Astrocyte of the cerebellum (primary cell): Measurements from ENCODE around the gene MMP13.
"Not testable (repeated sequence)": the region's sequence is repeated elsewhere in the genome, so short reads cannot be mapped to it uniquely, and the experiment has no call there.

Source experiments
- DNase-seq: peaks from one replicate; pipeline ENCODE4 v3.0.0-alpha.2; 2011; ENCODE audit warnings: low read depth
- H3K4me3 ChIP-seq: 2 replicates; pipeline ENCODE4 v1.5.1; 2011; ENCODE audit warnings: mild to moderate bottlenecking, low read depth, low read length, moderate library complexity
- CTCF ChIP-seq: IDR thresholded peaks from 2 replicates; pipeline ENCODE4 v1.5.1; 2012; ENCODE audit warnings: low read length, low read depth, moderate library complexity, mild to moderate bottlenecking; ENCODE audit errors: missing control alignments
- in situ Hi-C: cut with HindIII; loops from 2 replicates; pipeline ENCODE4 v1.10.0; 2017; ENCODE audit warnings: low sequenced_read_pairs

MMP13 gene

GRCh38 chr11:102912482-102912830 lies 43.1 kb downstream of the MMP13 start:
- no peak for DNase-seq
- in situ Hi-C loops: loop anchor here (25.0 kb wide), 1 partner anchor 150 kb away; no protein-coding TSS in a partner anchor
- H3K4me3 ChIP-seq: no peak overlapping the region
- no peak for TF ChIP-seq CTCF

GRCh38 chr11:102911758-102912481 lies 43.6 kb downstream of the MMP13 start:
- no peak for TF ChIP-seq CTCF
- DNase-seq: no peak
- in situ Hi-C loops: loop anchor here (25.0 kb wide), 1 partner anchor 150 kb away; no protein-coding TSS in a partner anchor
- H3K4me3 ChIP-seq: no peak overlapping the region

GRCh38 chr11:102905848-102906247 lies 49.7 kb downstream of the MMP13 start:
- DNase-seq, H3K4me3 ChIP-seq: not testable (repeated sequence)
- in situ Hi-C loops: loop anchor here (25.0 kb wide), 1 partner anchor 156 kb away; no protein-coding TSS in a partner anchor

GRCh38 chr11:102903895-102904294 lies 51.6 kb downstream of the MMP13 start:
- in situ Hi-C loops: loop anchor here (25.0 kb wide), 1 partner anchor 158 kb away; no protein-coding TSS in a partner anchor
- not testable (repeated sequence) for H3K4me3 ChIP-seq, DNase-seq

- no peak for TF ChIP-seq CTCF
- in situ Hi-C loops: loop anchor here (25.0 kb wide), 1 partner anchor 162 kb away; no protein-coding TSS in a partner anchor
- DNase-seq: no peak
- H3K4me3 ChIP-seq: no peak overlapping the region
These were observed 55.2 kb downstream of the MMP13 start for GRCh38 chr11:102900346-102900745.
